H9 (cell line): Measurements from ENCODE around the gene COG2. TPM values are rescaled to one million over a fixed set of nuclear protein-coding genes. Genes with fewer than 3 reads are reported as not detected.

Source experiments
- DNase-seq: peaks from one replicate; pipeline ENCODE4 v3.0.0-alpha.2; 2017
- H2AFZ ChIP-seq: one replicate; pipeline ENCODE4 v1.6.1; 2013; ENCODE audit warnings: mild to moderate bottlenecking, low read length, control low read depth, moderate library complexity
- H2AK5ac ChIP-seq: 2 replicates; pipeline ENCODE4 v1.6.1; 2013; ENCODE audit warnings: low read length, control low read depth, mixed read lengths; ENCODE audit not compliant: insufficient read length
- H2BK120ac ChIP-seq: one replicate; pipeline ENCODE4 v1.6.1; 2013; ENCODE audit warnings: low read depth, mild to moderate bottlenecking, low read length, control low read depth, inconsistent platforms; ENCODE audit not compliant: poor library complexity, severe bottlenecking
- H2BK12ac ChIP-seq: 2 replicates; pipeline ENCODE4 v1.6.1; 2013; ENCODE audit warnings: low read length, control low read depth, mixed read lengths, low read depth; ENCODE audit not compliant: insufficient read length
- H2BK15ac ChIP-seq: 2 replicates; pipeline ENCODE4 v1.6.1; 2013; ENCODE audit warnings: low read depth, low read length, control low read depth
- H2BK20ac ChIP-seq: one replicate; pipeline ENCODE4 v1.6.1; 2013; ENCODE audit warnings: low read depth, mild to moderate bottlenecking, low read length, control low read depth, inconsistent platforms; ENCODE audit not compliant: poor library complexity, severe bottlenecking
- H2BK5ac ChIP-seq: 2 replicates; pipeline ENCODE4 v1.6.1; 2013; ENCODE audit warnings: low read length, control low read depth, mixed read lengths; ENCODE audit not compliant: insufficient read length
- H3K14ac ChIP-seq: 2 replicates; pipeline ENCODE4 v1.6.1; 2013; ENCODE audit warnings: low read length, control low read depth; ENCODE audit not compliant: insufficient read depth
- H3K18ac ChIP-seq: 2 replicates; pipeline ENCODE4 v1.6.1; 2013; ENCODE audit warnings: low read depth, mild to moderate bottlenecking, mixed read lengths, low read length, control low read depth; ENCODE audit not compliant: insufficient read length
- H3K23ac ChIP-seq: 2 replicates; pipeline ENCODE4 v1.6.1; 2013; ENCODE audit warnings: low read length, control low read depth, mixed read lengths, low read depth; ENCODE audit not compliant: insufficient read length
- H3K23me2 ChIP-seq: 2 replicates; pipeline ENCODE4 v1.6.1; 2013; ENCODE audit warnings: low read depth, mild to moderate bottlenecking, mixed read lengths, low read length, control low read depth; ENCODE audit not compliant: insufficient read length, poor library complexity, severe bottlenecking
- H3K27ac ChIP-seq: 2 replicates; pipeline ENCODE4 v1.5.1; 2013; ENCODE audit warnings: low read length, control low read depth, mixed read lengths, low read depth; ENCODE audit not compliant: insufficient read length
- H3K27me3 ChIP-seq: 2 replicates; pipeline ENCODE4 v1.6.1; 2013; ENCODE audit warnings: low read length, control low read depth, inconsistent platforms; ENCODE audit not compliant: insufficient read depth
- H3K4ac ChIP-seq: 2 replicates; pipeline ENCODE4 v1.6.1; 2013; ENCODE audit warnings: low read depth, mild to moderate bottlenecking, control low read depth, inconsistent platforms, low read length, moderate library complexity
- H3K4me1 ChIP-seq: 2 replicates; pipeline ENCODE4 v1.6.1; 2013; ENCODE audit warnings: low read length, control low read depth, inconsistent platforms; ENCODE audit not compliant: insufficient read depth
- H3K4me2 ChIP-seq: 2 replicates; pipeline ENCODE4 v1.6.1; 2013; ENCODE audit warnings: low read length, control low read depth, mixed read lengths; ENCODE audit not compliant: insufficient read length, insufficient read depth
- H3K56ac ChIP-seq: 2 replicates; pipeline ENCODE4 v1.6.1; 2013; ENCODE audit warnings: low read depth, mild to moderate bottlenecking, mixed read lengths, low read length, control low read depth; ENCODE audit not compliant: insufficient read length
- H3K79me1 ChIP-seq: 2 replicates; pipeline ENCODE4 v1.6.1; 2013; ENCODE audit warnings: low read depth, mild to moderate bottlenecking, moderate library complexity, low read length, control low read depth, inconsistent platforms; ENCODE audit not compliant: insufficient read depth, poor library complexity, severe bottlenecking
- H3K79me2 ChIP-seq: 2 replicates; pipeline ENCODE4 v1.6.1; 2013; ENCODE audit warnings: low read length, control low read depth, inconsistent platforms; ENCODE audit not compliant: insufficient read depth
- H3K9ac ChIP-seq: 2 replicates; pipeline ENCODE4 v1.6.1; 2013; ENCODE audit warnings: low read length, control low read depth, mixed read lengths; ENCODE audit not compliant: insufficient read length; ENCODE audit errors: extremely low read depth
- H3K9me3 ChIP-seq: one replicate; pipeline ENCODE4 v1.6.1; 2013; ENCODE audit warnings: low read depth, low read length, inconsistent platforms; ENCODE audit not compliant: control insufficient read depth
- H3T11ph ChIP-seq: one replicate; pipeline ENCODE4 v1.6.1; 2013; ENCODE audit warnings: mild to moderate bottlenecking, low read length, control low read depth, inconsistent platforms
- H4K20me1 ChIP-seq: one replicate; pipeline ENCODE4 v1.6.1; 2013; ENCODE audit not compliant: control insufficient read depth, insufficient read length, insufficient read depth
- H4K5ac ChIP-seq: 2 replicates; pipeline ENCODE4 v1.6.1; 2013; ENCODE audit warnings: low read depth, mild to moderate bottlenecking, mixed read lengths, low read length, control low read depth; ENCODE audit not compliant: insufficient read length
- H4K8ac ChIP-seq: replicated peaks from 2 replicates; pipeline ENCODE4 v1.6.1; 2013; ENCODE audit warnings: low read length, control low read depth, mixed read lengths, low read depth; ENCODE audit not compliant: insufficient read length
- H4K91ac ChIP-seq: 2 replicates; pipeline ENCODE4 v1.6.1; 2013; ENCODE audit warnings: low read depth, mild to moderate bottlenecking, moderate library complexity, mixed read lengths, low read length, control low read depth; ENCODE audit not compliant: insufficient read length
- H3K27ac Mint-ChIP-seq, 3 experiments: 2 replicates in 2 of 3; 3 replicates in 1 of 3; pipeline ENCODE4 v1.8.0; 2020 to 2021; ENCODE audit warnings: mixed read lengths in 3 of 3, mild to moderate bottlenecking in 1 of 3, moderate library complexity in 1 of 3
- H3K27me3 Mint-ChIP-seq: 2 replicates; pipeline ENCODE4 v1.8.0; 2021; ENCODE audit warnings: low read depth, mild to moderate bottlenecking, moderate library complexity, mixed read lengths
- H3K36me3 Mint-ChIP-seq, 3 experiments: 2 replicates in 2 of 3; 3 replicates in 1 of 3; pipeline ENCODE4 v1.8.0; 2020 to 2021; ENCODE audit warnings: low read depth in 3 of 3, mixed read lengths in 3 of 3; ENCODE audit not compliant: insufficient read depth in 1 of 3
- H3K4me1 Mint-ChIP-seq, 2 experiments: 2 replicates each; pipeline ENCODE4 v1.8.0; 2020; ENCODE audit warnings: mixed read lengths in 2 of 2
- H3K4me3 Mint-ChIP-seq, 2 experiments: 2 replicates in 1 of 2; 3 replicates in 1 of 2; pipeline ENCODE4 v1.8.0; 2020 to 2021; ENCODE audit warnings: mild to moderate bottlenecking in 2 of 2, mixed read lengths in 2 of 2, moderate library complexity in 1 of 2
- H3K9me3 Mint-ChIP-seq, 2 experiments: 2 replicates in 1 of 2; 3 replicates in 1 of 2; pipeline ENCODE4 v1.8.0; 2020; ENCODE audit warnings: mild to moderate bottlenecking in 2 of 2, mixed read lengths in 2 of 2, moderate library complexity in 1 of 2
- WGBS: extraction: QIAGEN DNeasy Blood & Tissue Kit; methylation state at CpG from one replicate; pipeline ENCODE4 v1.1.7; 2013; ENCODE audit warnings: missing lambda C conversion rate, low lambda C conversion rate, mixed read lengths; ENCODE audit not compliant: insufficient read length; ENCODE audit errors: extremely low coverage; 5-methylcytosine and 5-hydroxymethylcytosine counted together
- total RNA-seq: library from RNA; stranded (reverse); gene quantifications from 2 replicates; pipeline ENCODE4 v1.2.1, GENCODE V29; 2021
- TF ChIP-seq, protein P1 (sequence below): fragments of 200-600 bp; sonication (generic); conservative IDR thresholded peaks from 3 replicates; pipeline ENCODE4 v1.8.0; 2021; ENCODE audit warnings: antibody characterized with exemption, mild to moderate bottlenecking

The COG2 gene
- total RNA-seq, 1 experiment from 2014 or later: 42.2 TPM

- Histone ChIP-seq H3K9me3 (no peaks in the 10 kb centered on the region), H3K27ac (no peak overlapping the region), H3K9ac (no peak overlapping the region), H2AFZ (no peak overlapping the region), H2BK15ac (no peak overlapping the region), H3K23me2 (no peaks in the 10 kb centered on the region), H3K27me3 (no peaks in the 10 kb centered on the region), H4K91ac (no peak overlapping the region), H2AK5ac (no peak overlapping the region), H3K4me2 (no peak overlapping the region), H3K79me2 (no peaks in the 10 kb centered on the region), H3K4ac (no peak overlapping the region), H4K8ac (no peak overlapping the region), H3K18ac (no peak overlapping the region), H2BK120ac (no peak overlapping the region), H2BK12ac (no peak overlapping the region), H4K20me1 (no peaks in the 10 kb centered on the region), H2BK5ac (no peak overlapping the region), H3K79me1 (no peaks in the 10 kb centered on the region), H3K4me1 (no peaks in the 10 kb centered on the region), H3K56ac (no peak overlapping the region), H3K14ac (no peak overlapping the region), H3K23ac (no peak overlapping the region), H2BK20ac (no peak overlapping the region), H3T11ph (no peak overlapping the region), H4K5ac (no peak overlapping the region)
- Mint-ChIP-seq H3K27me3 (no peaks in the 10 kb centered on the region), H3K4me1 (no peaks in the 10 kb centered on the region), H3K36me3 (peaks cover 28 to 72% (median 71%) of the 10 kb centered on the region in 3 experiments; a peak in 6 of 7 replicates), H3K4me3 (no peak overlapping the region), H3K9me3 (no peaks in the 10 kb centered on the region), H3K27ac (no peak overlapping the region)
- no CpG with 5 or more reads among the region's 1 CpG for WGBS
- TF ChIP-seq, protein P1, sequence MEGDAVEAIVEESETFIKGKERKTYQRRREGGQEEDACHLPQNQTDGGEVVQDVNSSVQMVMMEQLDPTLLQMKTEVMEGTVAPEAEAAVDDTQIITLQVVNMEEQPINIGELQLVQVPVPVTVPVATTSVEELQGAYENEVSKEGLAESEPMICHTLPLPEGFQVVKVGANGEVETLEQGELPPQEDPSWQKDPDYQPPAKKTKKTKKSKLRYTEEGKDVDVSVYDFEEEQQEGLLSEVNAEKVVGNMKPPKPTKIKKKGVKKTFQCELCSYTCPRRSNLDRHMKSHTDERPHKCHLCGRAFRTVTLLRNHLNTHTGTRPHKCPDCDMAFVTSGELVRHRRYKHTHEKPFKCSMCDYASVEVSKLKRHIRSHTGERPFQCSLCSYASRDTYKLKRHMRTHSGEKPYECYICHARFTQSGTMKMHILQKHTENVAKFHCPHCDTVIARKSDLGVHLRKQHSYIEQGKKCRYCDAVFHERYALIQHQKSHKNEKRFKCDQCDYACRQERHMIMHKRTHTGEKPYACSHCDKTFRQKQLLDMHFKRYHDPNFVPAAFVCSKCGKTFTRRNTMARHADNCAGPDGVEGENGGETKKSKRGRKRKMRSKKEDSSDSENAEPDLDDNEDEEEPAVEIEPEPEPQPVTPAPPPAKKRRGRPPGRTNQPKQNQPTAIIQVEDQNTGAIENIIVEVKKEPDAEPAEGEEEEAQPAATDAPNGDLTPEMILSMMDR: no peak
- no peak for DNase-seq
Observed at GRCh38 chr1:230677200-230677599, 34.9 kb downstream of the COG2 start.
